HL-60 (cell line): ENCODE results near the gene BMP2K.

ENCODE experiments used
- DNase-seq, 2 experiments: peaks; one replicate each; pipeline ENCODE4 v3.0.0-alpha.2; 2010 to 2020; ENCODE audit warnings: low read depth in 1 of 2, low spot score in 1 of 2
- H3K27ac ChIP-seq: fragments of 250-450 bp; sonication (Bioruptor Pico); replicated peaks from 2 replicates; pipeline ENCODE4 v1.5.1; 2020; ENCODE audit warnings: mild to moderate bottlenecking, moderate library complexity
- H3K27me3 ChIP-seq: fragments of 250-450 bp; sonication (Bioruptor Pico); 2 replicates; pipeline ENCODE4 v1.5.1; 2021; ENCODE audit warnings: mild to moderate bottlenecking, moderate library complexity; ENCODE audit not compliant: insufficient read depth, poor library complexity, severe bottlenecking
- H3K4me3 ChIP-seq: replicated peaks from 2 replicates; pipeline ENCODE4 v1.5.1; 2011; ENCODE audit warnings: mild to moderate bottlenecking, control low read depth, low read length; ENCODE audit not compliant: insufficient read depth
- GABPA ChIP-seq: IDR thresholded peaks from 2 replicates; pipeline ENCODE4 v1.6.1; 2012; ENCODE audit warnings: low read depth
- POLR2AphosphoS5 ChIP-seq: IDR thresholded peaks from 2 replicates; pipeline ENCODE4 v1.6.1; 2012; ENCODE audit warnings: low read depth
- SPI1 ChIP-seq: IDR thresholded peaks from 2 replicates; pipeline ENCODE4 v1.6.1; 2012; ENCODE audit warnings: low read depth, mild to moderate bottlenecking, borderline replicate concordance
- TF ChIP-seq, protein P1 (sequence below): IDR thresholded peaks from 2 replicates; pipeline ENCODE4 v1.6.1; 2012; ENCODE audit warnings: low read depth; ENCODE audit not compliant: insufficient replicate concordance
- TF ChIP-seq, protein P2 (sequence below): IDR thresholded peaks from one replicate; pipeline ENCODE4 v1.5.1; 2011; ENCODE audit warnings: low read length, control low read depth, inconsistent platforms; ENCODE audit not compliant: insufficient read depth

Gene BMP2K

DNA sequence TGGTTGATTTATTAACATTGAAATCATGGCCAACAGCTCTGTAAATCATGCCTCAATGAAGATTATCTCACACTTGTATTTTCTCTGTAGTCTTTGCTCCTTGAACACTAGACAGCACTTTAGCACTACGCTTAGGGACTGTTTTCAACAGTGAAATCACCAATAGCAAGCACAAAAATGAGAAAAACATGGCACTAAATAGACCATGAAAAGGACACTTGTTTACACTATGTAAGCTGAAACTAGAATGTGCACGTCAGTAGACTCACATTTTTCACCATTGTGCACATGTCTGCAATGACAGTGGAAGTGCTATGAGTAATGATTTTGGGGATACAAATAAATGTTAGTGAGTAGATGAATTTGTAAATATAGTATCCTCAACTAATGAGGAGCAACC is 3.1 kb downstream of the BMP2K start:
- no peaks in the 10 kb centered on the region for H3K27me3 ChIP-seq
- no peak for DNase-seq
- TF ChIP-seq POLR2AphosphoS5 (no peak), GABPA (no peak), SPI1 (no peak)
- TF ChIP-seq, protein P1, sequence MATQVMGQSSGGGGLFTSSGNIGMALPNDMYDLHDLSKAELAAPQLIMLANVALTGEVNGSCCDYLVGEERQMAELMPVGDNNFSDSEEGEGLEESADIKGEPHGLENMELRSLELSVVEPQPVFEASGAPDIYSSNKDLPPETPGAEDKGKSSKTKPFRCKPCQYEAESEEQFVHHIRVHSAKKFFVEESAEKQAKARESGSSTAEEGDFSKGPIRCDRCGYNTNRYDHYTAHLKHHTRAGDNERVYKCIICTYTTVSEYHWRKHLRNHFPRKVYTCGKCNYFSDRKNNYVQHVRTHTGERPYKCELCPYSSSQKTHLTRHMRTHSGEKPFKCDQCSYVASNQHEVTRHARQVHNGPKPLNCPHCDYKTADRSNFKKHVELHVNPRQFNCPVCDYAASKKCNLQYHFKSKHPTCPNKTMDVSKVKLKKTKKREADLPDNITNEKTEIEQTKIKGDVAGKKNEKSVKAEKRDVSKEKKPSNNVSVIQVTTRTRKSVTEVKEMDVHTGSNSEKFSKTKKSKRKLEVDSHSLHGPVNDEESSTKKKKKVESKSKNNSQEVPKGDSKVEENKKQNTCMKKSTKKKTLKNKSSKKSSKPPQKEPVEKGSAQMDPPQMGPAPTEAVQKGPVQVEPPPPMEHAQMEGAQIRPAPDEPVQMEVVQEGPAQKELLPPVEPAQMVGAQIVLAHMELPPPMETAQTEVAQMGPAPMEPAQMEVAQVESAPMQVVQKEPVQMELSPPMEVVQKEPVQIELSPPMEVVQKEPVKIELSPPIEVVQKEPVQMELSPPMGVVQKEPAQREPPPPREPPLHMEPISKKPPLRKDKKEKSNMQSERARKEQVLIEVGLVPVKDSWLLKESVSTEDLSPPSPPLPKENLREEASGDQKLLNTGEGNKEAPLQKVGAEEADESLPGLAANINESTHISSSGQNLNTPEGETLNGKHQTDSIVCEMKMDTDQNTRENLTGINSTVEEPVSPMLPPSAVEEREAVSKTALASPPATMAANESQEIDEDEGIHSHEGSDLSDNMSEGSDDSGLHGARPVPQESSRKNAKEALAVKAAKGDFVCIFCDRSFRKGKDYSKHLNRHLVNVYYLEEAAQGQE = no peak
- TF ChIP-seq, protein P2, sequence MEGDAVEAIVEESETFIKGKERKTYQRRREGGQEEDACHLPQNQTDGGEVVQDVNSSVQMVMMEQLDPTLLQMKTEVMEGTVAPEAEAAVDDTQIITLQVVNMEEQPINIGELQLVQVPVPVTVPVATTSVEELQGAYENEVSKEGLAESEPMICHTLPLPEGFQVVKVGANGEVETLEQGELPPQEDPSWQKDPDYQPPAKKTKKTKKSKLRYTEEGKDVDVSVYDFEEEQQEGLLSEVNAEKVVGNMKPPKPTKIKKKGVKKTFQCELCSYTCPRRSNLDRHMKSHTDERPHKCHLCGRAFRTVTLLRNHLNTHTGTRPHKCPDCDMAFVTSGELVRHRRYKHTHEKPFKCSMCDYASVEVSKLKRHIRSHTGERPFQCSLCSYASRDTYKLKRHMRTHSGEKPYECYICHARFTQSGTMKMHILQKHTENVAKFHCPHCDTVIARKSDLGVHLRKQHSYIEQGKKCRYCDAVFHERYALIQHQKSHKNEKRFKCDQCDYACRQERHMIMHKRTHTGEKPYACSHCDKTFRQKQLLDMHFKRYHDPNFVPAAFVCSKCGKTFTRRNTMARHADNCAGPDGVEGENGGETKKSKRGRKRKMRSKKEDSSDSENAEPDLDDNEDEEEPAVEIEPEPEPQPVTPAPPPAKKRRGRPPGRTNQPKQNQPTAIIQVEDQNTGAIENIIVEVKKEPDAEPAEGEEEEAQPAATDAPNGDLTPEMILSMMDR = no peak
- H3K27ac ChIP-seq = peak overlapping the region; percentile 19; the same call in 1 of the 2 replicates
- no peak overlapping the region for H3K4me3 ChIP-seq

DNA sequence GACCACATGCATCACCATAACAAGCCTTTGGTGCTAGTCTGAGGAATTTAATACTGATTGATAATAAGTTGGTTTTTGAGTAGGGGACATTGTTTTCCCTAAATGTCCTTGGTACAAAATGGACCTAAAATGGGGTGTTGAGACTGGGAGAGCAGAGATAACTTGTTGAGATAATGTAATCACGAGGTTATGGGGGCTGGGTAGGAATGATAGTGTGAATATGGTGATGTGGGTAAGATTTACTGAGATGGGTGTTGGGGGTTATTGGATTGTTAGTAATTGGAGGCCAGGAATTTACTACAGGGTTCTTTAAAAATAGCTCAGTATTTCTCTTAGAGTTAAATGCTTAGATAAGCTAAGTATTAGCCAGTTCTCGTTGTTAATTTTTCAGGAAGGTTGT is 3.9 kb downstream of the BMP2K start:
- Histone ChIP-seq H3K27me3 (no peaks in the 10 kb centered on the region), H3K27ac (no peak overlapping the region), H3K4me3 (no peak overlapping the region)
- DNase-seq = no peak
- TF ChIP-seq, protein P1 = no peak
- TF ChIP-seq GABPA (no peak), SPI1 (no peak)

DNA sequence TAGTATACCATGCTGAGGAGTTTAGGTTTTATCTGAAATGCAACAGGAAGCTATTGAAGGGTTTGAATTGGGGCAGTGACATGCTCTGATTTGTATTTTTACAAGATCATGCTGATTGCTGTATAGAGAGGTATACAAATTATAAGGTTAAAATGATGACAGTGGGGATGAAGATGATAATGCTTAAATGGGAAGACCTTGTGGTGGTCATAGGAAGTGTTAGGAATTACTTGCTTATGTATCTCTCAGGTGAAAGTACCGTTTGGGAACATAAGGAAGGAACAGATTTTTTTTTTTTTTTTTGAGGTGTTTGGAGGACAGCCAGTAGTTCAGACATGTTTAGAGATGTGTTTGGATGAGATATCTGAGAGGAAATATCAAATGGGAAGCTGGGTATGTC is 5.0 kb downstream of the BMP2K start:
- TF ChIP-seq, protein P2 = no peak
- TF ChIP-seq, protein P1 = no peak
- TF ChIP-seq POLR2AphosphoS5 (no peak), SPI1 (no peak), GABPA (no peak)
- H3K27ac ChIP-seq = no peak overlapping the region
- no peak for DNase-seq

More for the DNA sequence above, 5.0 kb downstream of the BMP2K start:
- Histone ChIP-seq H3K27me3 (no peaks in the 10 kb centered on the region), H3K4me3 (no peak overlapping the region)
